Mesodermal cell (in vitro differentiated cells): ENCODE results near the gene TAS1R2.

Experiments used
- H3K27ac ChIP-seq: 2 replicates; pipeline ENCODE4 v1.7.0; 2013; ENCODE audit warnings: mild to moderate bottlenecking, low read depth, low read length, moderate library complexity; ENCODE audit not compliant: severe bottlenecking
- H3K36me3 ChIP-seq: 2 replicates; pipeline ENCODE4 v1.7.1; 2013; ENCODE audit warnings: mild to moderate bottlenecking, low read length, moderate library complexity; ENCODE audit not compliant: control insufficient read depth, insufficient read depth
- H3K4me1 ChIP-seq: one replicate; pipeline ENCODE4 v1.7.1; 2013; ENCODE audit warnings: mild to moderate bottlenecking, low read length; ENCODE audit not compliant: insufficient read depth, control insufficient read depth, poor library complexity, severe bottlenecking
- H3K4me3 ChIP-seq: 2 replicates; pipeline ENCODE4 v1.7.0; 2013; ENCODE audit warnings: low read length, control low read depth, mild to moderate bottlenecking; ENCODE audit not compliant: insufficient read depth, poor library complexity, severe bottlenecking; ENCODE audit errors: extremely low read depth
- H3K9me3 ChIP-seq: 2 replicates; pipeline ENCODE4 v1.7.1; 2013; ENCODE audit warnings: mild to moderate bottlenecking, low read length, moderate library complexity; ENCODE audit not compliant: control insufficient read depth
- WGBS, 2 experiments: methylation state at CpG; one replicate each; pipeline ENCODE4 v1.1.5; 2013; ENCODE audit warnings: missing lambda C conversion rate in 2 of 2; ENCODE audit not compliant: insufficient coverage in 2 of 2; 5-methylcytosine and 5-hydroxymethylcytosine counted together

TAS1R2 gene

DNA sequence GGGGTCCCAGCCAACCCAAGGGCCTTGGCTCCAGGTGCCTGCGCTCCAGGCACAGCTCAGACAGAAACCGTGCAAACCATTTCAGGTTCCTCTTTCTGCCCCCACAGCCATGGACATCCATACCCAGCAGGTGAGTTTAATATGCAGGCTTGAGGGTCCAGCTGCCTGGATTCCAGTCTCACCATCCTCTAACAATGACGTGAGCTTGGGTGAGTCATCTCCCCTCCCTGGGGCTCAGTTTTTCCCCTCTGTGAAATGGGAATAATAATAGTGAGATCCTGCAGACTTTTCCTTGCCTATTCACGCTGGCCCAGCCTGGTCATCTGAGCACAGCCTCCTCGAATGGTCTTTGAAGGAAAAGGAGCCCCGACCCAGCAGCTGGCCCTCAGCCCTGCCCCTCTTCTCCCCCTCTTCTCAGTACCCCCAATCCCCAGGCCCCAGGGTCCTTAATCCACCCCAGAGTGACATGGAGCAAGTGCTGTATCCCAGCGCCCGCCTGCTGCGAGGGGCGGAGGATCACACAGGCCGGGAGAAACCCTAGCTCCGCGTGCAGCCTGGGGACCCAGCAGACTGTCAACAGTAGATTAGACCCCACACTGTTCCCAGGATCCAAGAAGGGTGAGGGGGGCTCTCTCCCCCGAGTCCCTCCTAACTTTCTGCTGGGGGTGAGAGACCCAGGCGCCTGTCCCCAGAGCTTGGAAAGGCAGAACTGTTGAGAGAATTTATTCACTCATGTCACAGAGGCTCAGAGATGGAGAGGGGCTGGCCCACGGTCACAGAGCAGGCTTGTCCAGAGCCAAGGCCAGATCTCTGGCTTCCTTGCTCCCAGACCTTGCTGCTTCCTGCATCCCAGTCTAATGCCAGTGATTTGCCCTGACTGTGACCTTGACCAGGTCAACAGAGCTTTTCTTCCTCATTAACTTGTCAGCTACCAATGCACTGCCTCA lies 49.2 kb downstream of the TAS1R2 start:
- WGBS, 2 experiments = 70 to 89% methylated on average over 11 to 12 of the region's 16 CpGs
- H3K9me3 ChIP-seq = no peaks in the 10 kb centered on the region
- H3K36me3 ChIP-seq = no peaks in the 10 kb centered on the region
- H3K27ac ChIP-seq = no peak overlapping the region
- H3K4me1 ChIP-seq = peaks cover 13% of the 10 kb centered on the region
- H3K4me3 ChIP-seq = no peak overlapping the region

DNA sequence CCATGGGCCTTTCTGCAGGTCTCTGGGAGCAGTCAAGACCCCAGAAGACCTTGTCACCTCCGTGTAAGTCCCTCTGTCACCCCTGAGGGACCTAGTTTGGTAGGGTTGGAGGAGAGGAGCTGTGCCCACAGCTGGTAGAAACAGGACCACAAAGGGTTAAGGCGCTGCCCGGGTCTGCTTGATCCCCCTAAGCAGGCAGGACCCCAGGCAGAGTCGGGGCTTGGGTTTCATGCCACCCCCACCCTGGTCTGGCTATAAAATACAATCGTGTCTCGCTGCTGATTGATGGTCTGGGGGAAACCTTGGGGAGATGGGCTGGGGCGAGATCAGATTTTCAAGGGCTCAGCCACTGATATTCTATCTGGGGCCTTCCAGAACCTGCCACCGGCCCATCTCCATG lies 50.9 kb downstream of the TAS1R2 start:
- Histone ChIP-seq H3K4me1 (peaks cover 9% of the 10 kb centered on the region), H3K4me3 (no peak overlapping the region), H3K36me3 (no peaks in the 10 kb centered on the region), H3K27ac (no peak overlapping the region), H3K9me3 (no peaks in the 10 kb centered on the region)
- WGBS, 2 experiments = 70 to 75% methylated on average over 5 to 8 of the region's 8 CpGs

DNA sequence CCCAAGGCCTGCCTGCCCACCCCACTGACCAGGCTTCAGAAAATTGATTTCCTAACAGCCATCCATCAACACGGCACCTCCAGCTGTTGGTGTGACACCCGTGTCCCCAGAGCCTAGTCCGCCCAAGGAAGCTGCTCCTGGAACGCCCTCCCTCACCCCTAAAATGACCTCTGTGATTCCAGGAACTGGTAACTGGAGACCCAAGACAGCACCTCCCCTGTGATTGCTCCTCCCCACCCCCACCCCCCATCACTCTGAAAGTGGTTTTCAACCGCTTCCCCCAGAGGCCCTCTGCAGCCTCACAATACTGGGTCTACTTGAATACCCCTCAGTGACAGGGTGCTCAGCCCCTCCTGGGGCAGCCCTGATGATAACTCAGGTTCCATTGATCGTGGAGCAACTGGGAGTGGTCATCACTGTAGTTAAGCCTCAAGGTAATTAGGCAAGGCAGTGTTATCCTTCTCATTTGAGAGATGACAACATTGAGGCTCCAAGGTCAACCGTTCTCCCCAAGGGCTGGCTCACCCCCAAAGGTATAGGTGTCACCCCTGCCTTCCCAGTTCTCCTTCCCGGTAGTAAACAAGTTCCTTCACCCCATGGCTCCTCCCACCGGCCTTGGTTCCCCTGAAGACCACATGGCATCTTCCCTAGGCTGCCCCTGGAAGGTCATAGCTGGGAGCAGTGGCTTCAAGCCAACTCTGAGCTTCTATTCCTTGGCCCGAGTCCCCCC lies 52.0 kb downstream of the TAS1R2 start:
- Histone ChIP-seq H3K27ac (no peak overlapping the region), H3K36me3 (no peaks in the 10 kb centered on the region), H3K4me1 (peaks cover 9% of the 10 kb centered on the region), H3K9me3 (no peaks in the 10 kb centered on the region), H3K4me3 (no peak overlapping the region)
- 84 to 85% methylated on average over 7 to 9 of the region's 10 CpGs for WGBS, 2 experiments

DNA sequence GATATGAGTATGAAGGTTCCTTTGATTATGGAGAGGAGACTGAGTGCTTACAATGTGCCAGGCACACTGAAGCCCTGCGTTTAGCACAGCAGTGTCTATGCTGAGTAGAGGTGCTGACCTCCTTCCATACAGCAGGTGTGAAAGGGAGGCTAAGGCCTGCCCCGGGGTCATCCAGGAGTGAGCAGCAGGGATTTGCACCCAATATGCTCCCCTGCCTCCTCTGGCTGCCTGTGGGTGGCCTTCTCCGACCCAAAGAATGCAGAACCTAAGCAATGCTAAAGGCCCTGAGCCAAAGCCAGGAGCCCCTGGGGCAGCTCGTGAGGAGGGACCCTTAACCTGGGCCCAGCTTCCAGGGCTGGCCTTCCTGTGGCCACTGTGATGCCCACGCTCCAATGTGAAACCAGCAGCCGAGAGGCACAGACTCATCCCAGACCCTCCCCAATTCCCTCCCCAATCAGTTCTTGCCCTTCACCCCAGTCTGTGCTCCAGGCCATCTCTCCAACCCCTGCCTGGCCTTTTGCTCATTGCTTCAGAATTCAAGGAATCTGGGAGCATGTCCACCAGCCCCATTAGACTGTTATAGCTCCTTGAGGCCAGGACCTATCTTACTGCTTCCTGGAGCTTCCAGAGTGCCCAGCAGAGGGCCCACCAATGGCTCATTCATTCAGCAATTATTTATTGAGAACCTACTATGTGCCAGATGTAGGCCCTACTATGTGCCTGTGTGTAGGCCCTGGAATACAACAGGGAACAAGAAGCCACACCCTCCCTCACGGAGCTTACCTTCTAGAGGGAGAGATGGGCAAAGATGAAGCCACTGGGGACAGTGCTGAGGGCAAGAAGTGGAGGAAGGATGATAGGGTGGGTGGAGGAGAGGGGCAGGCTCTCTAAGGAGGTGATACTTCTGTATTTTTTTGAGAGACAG lies 53.3 kb downstream of the TAS1R2 start:
- no peaks in the 10 kb centered on the region for H3K9me3 ChIP-seq
- 78 to 86% methylated on average over 5 to 6 of the region's 7 CpGs for WGBS, 2 experiments

DNA sequence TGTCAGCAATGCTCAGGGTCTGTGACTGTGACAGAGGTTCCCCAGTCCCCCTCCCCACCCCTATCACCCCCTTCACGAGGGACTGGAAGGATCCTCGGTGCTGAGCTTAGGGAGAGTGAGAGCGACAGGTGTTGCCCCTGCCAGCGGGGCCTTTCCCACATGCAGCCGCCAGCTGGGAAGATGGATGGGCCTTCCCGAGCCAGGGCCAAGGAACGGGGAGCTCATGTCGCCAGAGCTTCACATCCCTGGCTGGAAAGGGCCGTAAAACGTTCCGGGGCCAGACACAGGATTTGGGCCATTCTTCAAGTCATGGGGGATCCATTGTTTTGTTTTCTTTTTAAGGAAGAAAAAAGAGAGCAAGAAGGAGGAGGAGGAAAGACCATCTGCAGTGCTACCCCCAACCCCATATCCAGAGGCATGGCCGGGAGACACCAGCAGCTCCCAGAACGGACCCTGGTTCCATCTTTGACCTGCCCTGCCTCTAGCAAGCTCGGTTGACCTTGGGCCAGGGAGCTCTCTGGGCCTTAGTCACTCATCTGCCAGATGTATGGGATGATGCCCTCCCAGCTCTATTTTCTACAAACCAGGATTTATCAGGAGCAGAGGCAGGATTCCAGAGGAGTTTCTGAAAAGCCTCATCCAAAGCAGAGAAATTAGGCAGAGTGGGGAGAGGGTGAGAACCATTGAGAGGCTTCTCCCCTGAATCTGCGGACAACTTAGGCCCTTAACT lies 54.1 kb downstream of the TAS1R2 start:
- H3K9me3 ChIP-seq = no peaks in the 10 kb centered on the region
- H3K4me3 ChIP-seq = no peak overlapping the region
- H3K27ac ChIP-seq = no peak overlapping the region
- 80 to 87% methylated on average over 7 to 10 of the region's 15 CpGs for WGBS, 2 experiments
- peaks cover 9% of the 10 kb centered on the region for H3K4me1 ChIP-seq
- no peaks in the 10 kb centered on the region for H3K36me3 ChIP-seq

More for the DNA sequence above, 53.3 kb downstream of the TAS1R2 start:
- H3K27ac ChIP-seq = peak overlapping the region; percentile 10
- no peaks in the 10 kb centered on the region for H3K36me3 ChIP-seq
- H3K4me3 ChIP-seq = no peak overlapping the region
- H3K4me1 ChIP-seq = peaks cover 9% of the 10 kb centered on the region

DNA sequence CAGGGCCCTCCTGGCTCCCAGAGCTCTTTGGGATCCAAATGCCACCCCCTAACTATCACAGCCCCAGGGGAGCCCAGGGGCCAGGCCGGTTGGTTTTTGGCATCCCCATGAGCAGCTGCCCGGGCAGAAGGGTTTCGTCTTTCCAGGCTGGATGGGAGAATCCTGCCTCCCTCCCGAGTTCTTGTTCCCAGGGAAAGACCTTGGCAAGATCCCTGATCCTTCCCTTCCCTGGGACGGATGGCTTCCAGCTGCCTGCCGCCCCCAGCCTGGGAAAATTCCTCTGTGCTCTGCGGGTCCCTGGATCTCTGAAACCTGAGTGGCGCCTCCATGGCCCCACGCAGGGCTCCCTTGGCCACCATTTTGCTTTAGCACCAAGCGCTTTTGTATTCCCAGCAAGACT lies 55.6 kb downstream of the TAS1R2 start:
- peaks cover 9% of the 10 kb centered on the region for H3K4me1 ChIP-seq
- H3K9me3 ChIP-seq = no peaks in the 10 kb centered on the region
- H3K27ac ChIP-seq = no peak overlapping the region
- no peak overlapping the region for H3K4me3 ChIP-seq
- WGBS, 2 experiments = 77 to 82% methylated on average over 10 of the region's 10 CpGs
- H3K36me3 ChIP-seq = no peaks in the 10 kb centered on the region

DNA sequence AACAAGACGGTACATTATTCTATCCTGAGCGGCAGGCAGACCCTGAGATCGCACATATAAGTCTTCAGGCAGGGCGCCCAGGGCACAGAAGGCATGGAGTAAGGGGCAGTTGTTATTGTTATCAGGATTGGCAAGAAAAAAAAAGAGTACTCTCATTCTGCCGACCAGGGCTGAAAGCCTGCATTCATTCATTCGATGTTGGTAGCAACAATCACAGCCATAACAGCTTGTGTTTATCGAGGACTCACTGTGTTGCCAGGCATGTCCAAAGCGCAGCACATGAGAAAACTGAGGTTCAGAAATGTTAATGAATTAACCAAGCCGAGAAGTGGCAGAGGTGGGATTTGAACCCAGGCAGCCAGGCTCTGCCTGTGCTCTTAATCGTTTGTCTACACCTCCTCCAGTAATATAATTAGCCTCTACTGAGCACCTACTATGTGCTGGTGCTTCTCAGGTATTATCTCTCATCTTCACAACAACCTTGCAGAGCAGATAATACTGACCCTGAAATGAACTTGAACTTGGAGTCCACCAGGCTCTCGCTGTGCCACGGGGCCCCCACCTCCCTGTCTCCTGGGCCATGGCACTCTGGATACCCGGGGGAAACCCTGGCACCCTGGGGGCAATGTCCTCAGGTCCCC lies 56.2 kb downstream of the TAS1R2 start:
- no peak overlapping the region for H3K4me3 ChIP-seq
- H3K36me3 ChIP-seq = no peaks in the 10 kb centered on the region
- no peaks in the 10 kb centered on the region for H3K9me3 ChIP-seq
- WGBS, 2 experiments = 84 to 86% methylated on average over 9 to 13 of the region's 13 CpGs
- no peak overlapping the region for H3K27ac ChIP-seq
- H3K4me1 ChIP-seq = peaks cover 9% of the 10 kb centered on the region

DNA sequence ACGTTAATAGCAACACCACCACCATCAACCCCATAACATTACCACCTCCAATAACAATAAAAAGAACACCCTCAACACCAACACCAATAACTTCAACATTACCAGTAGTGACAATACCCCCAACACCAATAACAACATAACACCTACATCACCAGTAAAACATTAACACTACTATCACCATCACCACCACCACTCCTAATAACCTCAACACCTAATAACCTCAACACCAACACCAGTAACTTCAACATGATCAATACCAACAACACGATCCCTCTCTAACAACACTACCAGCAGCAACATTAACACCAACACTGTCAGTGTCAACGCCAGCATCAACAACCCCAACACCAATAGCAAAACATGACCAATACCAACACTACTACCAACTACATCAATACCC lies 57.2 kb downstream of the TAS1R2 start:
- Histone ChIP-seq H3K36me3 (no peaks in the 10 kb centered on the region), H3K4me1 (peaks cover 9% of the 10 kb centered on the region), H3K4me3 (no peak overlapping the region), H3K9me3 (no peaks in the 10 kb centered on the region), H3K27ac (no peak overlapping the region)
- 81 to 84% methylated on average over 3 of the region's 3 CpGs for WGBS, 2 experiments

DNA sequence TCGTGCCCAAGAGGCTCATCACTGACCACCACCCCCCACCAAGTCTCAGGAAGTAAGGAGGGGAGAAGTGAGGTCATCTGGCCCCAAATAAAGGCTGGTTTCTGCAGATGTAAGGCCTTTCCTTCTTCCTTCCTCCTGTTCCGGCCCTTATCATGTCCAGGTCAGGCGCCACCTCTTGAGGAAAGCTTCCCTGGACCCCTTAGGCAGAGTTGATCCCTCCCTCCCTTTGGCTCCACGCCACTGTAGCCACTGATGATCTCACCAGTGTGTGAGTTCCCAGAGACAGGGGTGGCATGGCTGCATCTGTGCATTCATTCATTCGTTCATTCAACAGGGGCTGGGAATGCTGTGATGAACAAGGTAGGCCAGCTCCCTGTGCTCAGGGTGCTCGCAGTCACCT lies 59.2 kb downstream of the TAS1R2 start:
- Histone ChIP-seq H3K9me3 (no peaks in the 10 kb centered on the region), H3K4me1 (peaks cover under 1% of the 10 kb centered on the region), H3K36me3 (no peaks in the 10 kb centered on the region), H3K4me3 (no peak overlapping the region), H3K27ac (no peak overlapping the region)
- WGBS, 2 experiments = 90 to 100% methylated on average over 3 to 5 of the region's 6 CpGs
